ENCODE measurements around the gene ZDHHC3.

The ZDHHC3 gene

GRCh38 chr3:44926172-44926571, 49.8 kb downstream of the ZDHHC3 start:
- Mint-ChIP-seq H3K4me1 (ENCODE audit: low read depth in 2 of 2) (no peaks in the 10 kb centered on the region), H3K9me3 (no peaks in the 10 kb centered on the region), H3K27me3 (no peaks in the 10 kb centered on the region), H3K36me3 (ENCODE audit: insufficient read depth) (peaks cover 29% of the 10 kb centered on the region), H3K4me3 (no peak overlapping the region), H3K27ac (peak overlapping the region in 1 of 2 donors; percentile 72)
- DNase-seq (no peak), ATAC-seq (replicated peaks) (no peak)

- Mint-ChIP-seq H3K36me3 (ENCODE audit: insufficient read depth) (peaks cover 26% of the 10 kb centered on the region), H3K27ac (no peak overlapping the region), H3K4me1 (ENCODE audit: low read depth in 2 of 2) (no peaks in the 10 kb centered on the region), H3K9me3 (no peaks in the 10 kb centered on the region), H3K4me3 (no peak overlapping the region), H3K27me3 (no peaks in the 10 kb centered on the region)
- no peak for ATAC-seq (replicated peaks)
- DNase-seq: no peak
Measured at GRCh38 chr3:44924457-44925084, 51.4 kb downstream of the ZDHHC3 start.

- H3K27me3 Mint-ChIP-seq: no peaks in the 10 kb centered on the region
- H3K4me3 Mint-ChIP-seq: no peak overlapping the region
- H3K27ac Mint-ChIP-seq: no peak overlapping the region
- H3K9me3 Mint-ChIP-seq: no peaks in the 10 kb centered on the region
- no peak for ATAC-seq (replicated peaks)
- no peak for DNase-seq
- H3K4me1 Mint-ChIP-seq (ENCODE audit: low read depth in 2 of 2): no peaks in the 10 kb centered on the region
- peaks cover 23% of the 10 kb centered on the region for H3K36me3 Mint-ChIP-seq (ENCODE audit: insufficient read depth)
Measured at GRCh38 chr3:44923632-44924456, 52.1 kb downstream of the ZDHHC3 start.

- no peak overlapping the region for H3K27ac Mint-ChIP-seq
- ATAC-seq (replicated peaks) (no peak), DNase-seq (no peak)
- no peaks in the 10 kb centered on the region for H3K9me3 Mint-ChIP-seq
- no peak overlapping the region for H3K4me3 Mint-ChIP-seq
- H3K4me1 Mint-ChIP-seq (ENCODE audit: low read depth in 2 of 2): no peaks in the 10 kb centered on the region
- H3K27me3 Mint-ChIP-seq: no peaks in the 10 kb centered on the region
- peaks cover 11% of the 10 kb centered on the region for H3K36me3 Mint-ChIP-seq (ENCODE audit: insufficient read depth)
Measured at GRCh38 chr3:44920081-44920480, 55.9 kb downstream of the ZDHHC3 start.

GRCh38 chr3:44918581-44918980, 57.4 kb downstream of the ZDHHC3 start:
- H3K4me1 Mint-ChIP-seq (ENCODE audit: low read depth in 2 of 2): peaks cover 0 to 5% of the 10 kb centered on the region in 2 donors
- H3K27me3 Mint-ChIP-seq: no peaks in the 10 kb centered on the region
- H3K9me3 Mint-ChIP-seq: no peaks in the 10 kb centered on the region
- H3K36me3 Mint-ChIP-seq (ENCODE audit: insufficient read depth): peaks cover 19% of the 10 kb centered on the region
- no peak overlapping the region for H3K27ac Mint-ChIP-seq
- DNase-seq: no peak
- no peak for ATAC-seq (replicated peaks)
- no peak overlapping the region for H3K4me3 Mint-ChIP-seq

GRCh38 chr3:44918087-44918486, 57.9 kb downstream of the ZDHHC3 start:
- H3K9me3 Mint-ChIP-seq: no peaks in the 10 kb centered on the region
- no peak overlapping the region for H3K4me3 Mint-ChIP-seq
- peaks cover 19% of the 10 kb centered on the region for H3K36me3 Mint-ChIP-seq (ENCODE audit: insufficient read depth)
- ATAC-seq (replicated peaks) (no peak), DNase-seq (no peak)
- H3K4me1 Mint-ChIP-seq (ENCODE audit: low read depth in 2 of 2): peaks cover 0 to 5% of the 10 kb centered on the region in 2 donors
- no peaks in the 10 kb centered on the region for H3K27me3 Mint-ChIP-seq
- H3K27ac Mint-ChIP-seq: no peak overlapping the region

DNA sequence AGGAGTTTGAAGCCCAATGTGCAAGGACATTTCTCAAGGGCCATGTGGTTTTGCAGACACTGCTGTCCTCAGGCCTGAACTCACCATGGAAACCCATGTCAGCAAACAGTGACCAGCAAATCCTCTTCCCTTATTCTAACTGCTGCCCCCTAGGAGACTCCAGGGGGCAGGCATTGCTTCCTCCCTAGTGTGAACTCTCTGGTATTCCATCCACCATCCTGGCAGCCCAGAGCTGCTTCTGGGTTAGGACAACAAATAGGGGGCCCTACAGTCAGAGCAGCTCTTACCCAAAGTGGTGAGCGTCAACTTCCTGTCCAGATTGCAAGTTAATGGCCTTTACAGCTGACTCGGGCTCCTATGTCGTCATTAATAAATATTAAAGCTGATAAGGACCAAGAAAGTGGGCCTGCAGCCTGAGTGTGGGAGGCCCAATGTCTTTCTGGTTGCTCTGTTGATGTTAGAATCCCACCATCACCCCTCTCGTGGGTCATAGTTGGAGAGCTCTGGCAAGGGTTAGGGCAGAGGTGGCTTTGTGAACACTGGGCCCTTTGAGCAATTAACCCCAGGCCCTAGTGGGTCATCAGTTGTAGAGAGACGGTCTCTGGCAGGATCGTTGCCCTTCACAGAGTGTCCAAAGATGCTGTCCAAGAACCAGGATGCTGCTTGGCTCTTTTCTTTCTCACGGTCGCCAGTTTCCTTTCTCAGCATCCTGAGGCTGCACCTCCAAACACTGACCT, 60.1 kb downstream of the ZDHHC3 start:
- H3K4me1 Mint-ChIP-seq (ENCODE audit: low read depth in 2 of 2): peaks cover 0 to 5% of the 10 kb centered on the region in 2 donors
- H3K4me3 Mint-ChIP-seq: no peak overlapping the region
- H3K9me3 Mint-ChIP-seq: no peaks in the 10 kb centered on the region
- peaks cover 10% of the 10 kb centered on the region for H3K36me3 Mint-ChIP-seq (ENCODE audit: insufficient read depth)
- H3K27me3 Mint-ChIP-seq: peaks cover 0 to 7% of the 10 kb centered on the region in 2 donors
- no peak overlapping the region for H3K27ac Mint-ChIP-seq
- no peak for ATAC-seq (replicated peaks)
- DNase-seq: no peak

- peaks cover 10% of the 10 kb centered on the region for H3K36me3 Mint-ChIP-seq (ENCODE audit: insufficient read depth)
- H3K9me3 Mint-ChIP-seq: no peaks in the 10 kb centered on the region
- H3K4me1 Mint-ChIP-seq (ENCODE audit: low read depth in 2 of 2): peaks cover 0 to 5% of the 10 kb centered on the region in 2 donors
- peaks cover 5 to 16% of the 10 kb centered on the region in 2 donors for H3K27me3 Mint-ChIP-seq
- no peak overlapping the region for H3K27ac Mint-ChIP-seq
- ATAC-seq (replicated peaks): no peak
- DNase-seq: no peak
- no peak overlapping the region for H3K4me3 Mint-ChIP-seq
Measured at GRCh38 chr3:44914936-44915335, 61.0 kb downstream of the ZDHHC3 start.

GRCh38 chr3:44913868-44914468, 62.0 kb downstream of the ZDHHC3 start:
- DNase-seq (peak; percentile 50 to 57 (median 51)), ATAC-seq (replicated peaks) (peak; percentile 66)
- Mint-ChIP-seq H3K36me3 (ENCODE audit: insufficient read depth) (peaks cover 10% of the 10 kb centered on the region), H3K4me3 (no peak overlapping the region), H3K9me3 (no peaks in the 10 kb centered on the region), H3K27me3 (peaks cover 15 to 26% of the 10 kb centered on the region in 2 donors), H3K27ac (no peak overlapping the region), H3K4me1 (ENCODE audit: low read depth in 2 of 2) (peaks cover 0 to 5% of the 10 kb centered on the region in 2 donors)

GRCh38 chr3:44910693-44911092, 65.3 kb downstream of the ZDHHC3 start:
- H3K27ac Mint-ChIP-seq: no peak overlapping the region
- H3K4me3 Mint-ChIP-seq: no peak overlapping the region
- peaks cover 8% of the 10 kb centered on the region for H3K36me3 Mint-ChIP-seq (ENCODE audit: insufficient read depth)
- peaks cover 25 to 50% of the 10 kb centered on the region in 2 donors for H3K27me3 Mint-ChIP-seq
- H3K4me1 Mint-ChIP-seq (ENCODE audit: low read depth in 2 of 2): peaks cover 0 to 5% of the 10 kb centered on the region in 2 donors
- DNase-seq (no peak), ATAC-seq (replicated peaks) (no peak)
- H3K9me3 Mint-ChIP-seq: no peaks in the 10 kb centered on the region

DNA sequence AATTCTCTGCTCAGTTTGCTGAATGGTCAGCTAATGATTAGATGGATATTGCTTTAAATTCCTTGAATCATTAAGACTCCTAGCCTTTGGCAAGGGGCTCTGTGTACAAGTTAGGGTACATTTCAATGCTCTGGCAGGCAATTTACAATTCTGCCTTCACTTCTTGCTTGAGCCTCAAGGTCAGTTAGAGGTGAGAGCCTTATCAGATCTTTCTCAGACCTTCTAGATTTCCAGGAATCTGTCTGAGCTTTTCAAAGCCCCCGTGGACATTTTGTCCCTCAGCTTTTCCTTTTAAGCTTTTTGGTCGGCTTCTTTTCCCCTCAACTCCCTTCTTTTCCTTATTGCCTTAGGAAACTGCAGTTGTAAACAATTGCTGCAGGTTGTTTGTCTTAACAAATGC, 66.9 kb downstream of the ZDHHC3 start:
- ATAC-seq (replicated peaks): no peak

GRCh38 chr3:44907612-44908011, 68.4 kb downstream of the ZDHHC3 start:
- ATAC-seq (replicated peaks) (no peak), DNase-seq (no peak)
- Mint-ChIP-seq H3K4me1 (ENCODE audit: low read depth in 2 of 2) (no peaks in the 10 kb centered on the region), H3K27me3 (peaks cover 31 to 56% of the 10 kb centered on the region in 2 donors), H3K9me3 (no peaks in the 10 kb centered on the region), H3K36me3 (ENCODE audit: insufficient read depth) (no peaks in the 10 kb centered on the region), H3K27ac (no peak overlapping the region), H3K4me3 (no peak overlapping the region)

More for the DNA sequence above, 66.9 kb downstream of the ZDHHC3 start:
- H3K4me1 Mint-ChIP-seq (ENCODE audit: low read depth in 2 of 2): peaks cover 0 to 3% of the 10 kb centered on the region in 2 donors
- H3K9me3 Mint-ChIP-seq: no peaks in the 10 kb centered on the region
- no peak overlapping the region for H3K27ac Mint-ChIP-seq
- DNase-seq: no peak
- no peaks in the 10 kb centered on the region for H3K36me3 Mint-ChIP-seq (ENCODE audit: insufficient read depth)
- no peak overlapping the region for H3K4me3 Mint-ChIP-seq
- H3K27me3 Mint-ChIP-seq: peaks cover 25 to 52% of the 10 kb centered on the region in 2 donors

- Mint-ChIP-seq H3K4me3 (no peak overlapping the region), H3K36me3 (ENCODE audit: insufficient read depth) (no peaks in the 10 kb centered on the region), H3K27ac (peak overlapping the region in 1 of 2 donors; percentile 59), H3K4me1 (ENCODE audit: low read depth in 2 of 2) (no peaks in the 10 kb centered on the region), H3K9me3 (no peaks in the 10 kb centered on the region), H3K27me3 (peaks cover 33 to 59% of the 10 kb centered on the region in 2 donors)
- DNase-seq: no peak
- ATAC-seq (replicated peaks): no peak
Measured at GRCh38 chr3:44906997-44907396, 69.0 kb downstream of the ZDHHC3 start.

All from effector memory CD8-positive, alpha-beta T cell (primary cell).